Activated CD4-positive, alpha-beta T cell treated with anti-CD3 and anti-CD28 coated beads for 4 hours (primary cell): Measurements from ENCODE around the gene RNF113A.
"Not testable (repeated sequence)": the region's sequence is repeated elsewhere in the genome, so short reads cannot be mapped to it uniquely, and the experiment has no call there.

Source experiments
- DNase-seq, 2 donors: peaks; one replicate each; pipeline ENCODE4 v3.0.0-alpha.2; 2020

Gene RNF113A

DNA sequence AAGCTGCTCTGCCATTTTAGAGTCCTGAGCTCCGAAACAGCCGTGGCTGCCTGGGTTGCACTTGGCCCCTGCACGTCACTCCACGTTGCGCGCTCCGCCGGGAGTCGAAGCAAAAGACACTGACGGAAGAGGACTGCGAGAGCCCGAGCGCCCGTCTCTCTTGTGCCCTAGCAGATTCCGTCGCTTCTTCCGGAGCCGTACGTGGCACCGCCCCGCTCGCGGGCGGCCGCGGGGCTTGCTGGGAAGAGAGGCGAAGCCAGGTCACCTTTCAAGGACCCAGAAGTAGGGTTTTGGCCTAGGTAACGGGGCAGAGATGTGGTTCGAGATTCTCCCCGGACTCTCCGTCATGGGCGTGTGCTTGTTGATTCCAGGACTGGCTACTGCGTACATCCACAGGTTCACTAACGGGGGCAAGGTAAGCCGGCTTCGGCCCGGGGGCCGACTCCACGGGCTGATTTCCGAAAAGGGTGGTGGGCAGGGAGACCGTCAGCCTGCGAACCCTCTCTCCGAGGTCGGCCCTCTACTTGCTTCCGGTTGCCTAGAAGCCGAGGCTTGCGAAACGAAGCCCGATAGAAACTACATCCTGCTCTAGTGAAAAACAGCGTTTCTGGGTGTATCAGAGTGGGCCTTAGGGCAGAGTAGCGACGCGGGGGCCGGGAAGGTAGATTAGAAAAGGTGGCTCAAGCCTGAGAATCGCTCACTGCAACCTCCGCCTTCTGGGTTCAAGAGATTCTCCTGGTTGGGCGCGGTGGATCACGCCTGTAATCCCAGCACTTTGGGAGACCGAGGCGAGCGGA is at the start of gene RNF113A, which contains the start of gene NDUFA1:
Gene RNF113A, minus strand, starts transcription at position 135 of the 797 bp plus-strand sequence. Its CDS starts 120 bp downstream, at position 15.
Gene NDUFA1, plus strand, starts transcription at position 234 of the 797 bp plus-strand sequence. Its CDS starts 80 bp downstream, at position 314.
- peak; percentile 74 to 76 for DNase-seq

DNA sequence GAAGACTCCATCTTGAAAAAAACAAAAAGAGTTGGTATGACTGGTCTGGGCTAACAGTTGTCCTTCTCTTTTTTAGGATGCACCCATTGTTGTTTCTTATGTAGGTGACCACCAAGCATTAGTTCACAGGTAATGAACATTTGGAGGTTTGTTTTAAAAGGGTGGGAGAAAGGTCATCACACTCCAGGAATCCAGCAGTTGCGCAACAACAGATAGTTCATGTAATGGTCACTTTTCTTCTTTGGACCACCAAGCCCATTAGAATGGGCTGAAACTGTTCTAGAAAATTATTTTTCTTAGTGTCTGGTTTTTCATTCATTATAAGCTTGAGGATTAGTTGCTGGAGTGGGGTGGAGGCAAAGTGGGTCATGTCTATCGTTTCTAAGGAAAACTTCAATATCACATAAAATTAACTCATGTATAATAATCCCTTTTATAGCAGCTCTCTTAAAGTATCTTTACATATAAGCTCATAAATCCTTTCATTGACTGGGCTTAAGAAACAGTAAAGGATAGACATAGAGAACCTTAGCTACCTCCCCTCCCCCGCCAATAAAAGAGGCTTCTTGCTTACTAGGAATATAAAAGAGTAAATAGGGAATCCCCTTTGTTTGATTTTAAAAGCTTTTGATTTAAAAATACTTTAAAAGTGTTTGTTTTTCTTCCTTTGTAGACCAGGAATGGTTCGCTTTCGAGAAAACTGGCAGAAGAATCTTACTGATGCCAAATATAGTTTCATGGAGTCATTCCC is 48.5 kb upstream of the RNF113A start:
- no peak for DNase-seq

DNA sequence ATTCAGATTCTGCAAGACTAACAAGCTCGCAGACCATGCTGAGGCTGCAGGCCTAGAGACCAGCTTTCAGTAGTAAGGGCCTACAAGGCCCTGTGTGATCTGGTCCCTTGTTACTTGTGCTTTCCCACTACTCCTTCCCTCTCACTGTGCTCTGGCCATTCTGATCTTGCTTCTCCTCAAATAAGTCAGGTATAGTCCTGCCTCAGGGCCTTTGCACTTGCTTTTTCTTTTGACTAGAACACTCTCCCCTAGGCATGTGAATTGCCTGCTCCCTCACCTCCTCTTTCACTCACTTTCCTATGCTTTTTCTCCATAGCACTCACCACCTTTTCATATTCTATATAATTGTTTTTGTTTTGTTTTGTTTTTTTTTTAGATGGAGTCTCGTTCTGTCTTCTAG is 46.3 kb upstream of the RNF113A start:
- DNase-seq: no peak

DNA sequence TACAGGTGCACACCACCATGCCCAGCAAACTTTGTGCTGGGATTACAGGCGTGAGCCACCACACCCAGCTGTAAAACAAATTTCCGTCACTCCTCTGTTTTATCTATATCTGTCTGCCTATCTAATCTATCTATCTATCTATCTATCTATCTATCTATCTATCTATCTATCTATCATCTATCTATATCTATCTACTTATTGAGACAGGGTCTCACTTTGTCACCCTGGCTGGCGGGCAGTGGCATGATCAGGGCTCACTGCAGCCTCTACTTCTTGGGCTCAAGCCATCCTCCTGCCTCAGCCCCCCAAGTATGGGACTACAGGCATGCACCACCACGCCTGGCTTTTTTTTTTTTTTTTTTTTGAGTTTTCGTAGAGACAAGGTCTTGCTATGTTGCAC is 44.8 kb upstream of the RNF113A start:
- no peak for DNase-seq

DNA sequence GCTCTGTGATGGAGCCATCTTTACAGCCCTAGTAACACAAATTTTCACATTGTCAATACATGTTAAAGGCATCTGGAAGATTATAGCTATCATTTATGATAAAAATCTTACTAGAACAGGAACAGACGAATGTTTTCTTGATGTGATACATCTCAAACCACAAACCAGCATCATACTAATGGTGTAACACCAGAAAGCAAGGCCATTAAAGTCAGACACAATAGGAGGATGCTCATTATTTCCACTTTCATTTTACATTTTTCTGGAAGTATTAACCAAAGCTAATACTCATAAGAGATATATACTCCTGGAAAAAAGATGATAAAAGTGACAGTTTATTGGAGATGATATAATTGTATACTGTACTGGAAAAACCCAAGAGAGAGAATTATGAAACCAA is 29.4 kb upstream of the RNF113A start:
- DNase-seq: no peak

DNA sequence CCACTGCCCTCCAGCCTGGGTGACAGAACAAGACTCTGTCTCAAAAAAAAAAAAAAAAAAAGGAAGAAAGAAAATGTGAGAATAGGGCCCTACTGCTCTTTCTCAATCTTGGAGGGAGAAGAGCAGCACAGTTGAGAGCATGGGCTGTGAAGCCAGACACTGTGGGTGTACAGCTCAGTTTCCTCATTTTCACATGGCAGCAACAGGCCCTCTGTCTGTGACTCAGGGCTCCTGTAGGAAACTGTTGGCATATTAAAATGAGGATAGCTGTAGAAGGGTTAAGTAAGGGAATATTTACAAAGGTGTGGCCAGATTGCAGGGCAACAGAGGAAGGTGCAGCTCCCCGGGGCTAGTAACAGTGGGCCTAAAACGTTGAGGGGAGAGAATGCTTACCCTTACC is 27.6 kb upstream of the RNF113A start:
- DNase-seq: no peak

DNA sequence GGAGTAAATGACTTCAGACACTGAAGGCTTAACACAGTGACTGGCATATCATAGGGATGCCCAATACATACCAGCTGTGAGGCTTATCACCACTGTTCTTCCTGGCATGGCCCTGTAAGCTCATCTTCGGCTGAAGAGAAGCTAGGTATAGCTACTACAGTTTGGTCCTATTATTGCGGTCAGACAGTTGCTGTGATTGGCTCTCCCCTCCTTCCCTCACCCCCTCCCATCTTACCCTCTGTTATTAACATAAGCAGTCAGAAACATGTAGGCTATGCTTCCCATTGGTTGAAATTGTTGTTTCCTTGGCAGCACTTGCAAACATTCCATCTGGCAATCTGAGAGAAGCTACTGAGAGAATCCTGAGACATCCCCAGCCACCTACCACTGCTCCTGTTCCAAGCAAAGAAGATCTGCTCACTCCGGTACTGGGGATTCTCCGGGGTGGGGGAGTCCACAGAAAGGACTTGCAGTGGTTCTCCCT is 24.4 kb upstream of the RNF113A start, which contains the start of gene AKAP14:
Gene AKAP14, plus strand, starts transcription at position 51 of the 484 bp plus-strand sequence. CDS start 7,331 bp downstream, outside the sequence.
- no peak for DNase-seq

DNA sequence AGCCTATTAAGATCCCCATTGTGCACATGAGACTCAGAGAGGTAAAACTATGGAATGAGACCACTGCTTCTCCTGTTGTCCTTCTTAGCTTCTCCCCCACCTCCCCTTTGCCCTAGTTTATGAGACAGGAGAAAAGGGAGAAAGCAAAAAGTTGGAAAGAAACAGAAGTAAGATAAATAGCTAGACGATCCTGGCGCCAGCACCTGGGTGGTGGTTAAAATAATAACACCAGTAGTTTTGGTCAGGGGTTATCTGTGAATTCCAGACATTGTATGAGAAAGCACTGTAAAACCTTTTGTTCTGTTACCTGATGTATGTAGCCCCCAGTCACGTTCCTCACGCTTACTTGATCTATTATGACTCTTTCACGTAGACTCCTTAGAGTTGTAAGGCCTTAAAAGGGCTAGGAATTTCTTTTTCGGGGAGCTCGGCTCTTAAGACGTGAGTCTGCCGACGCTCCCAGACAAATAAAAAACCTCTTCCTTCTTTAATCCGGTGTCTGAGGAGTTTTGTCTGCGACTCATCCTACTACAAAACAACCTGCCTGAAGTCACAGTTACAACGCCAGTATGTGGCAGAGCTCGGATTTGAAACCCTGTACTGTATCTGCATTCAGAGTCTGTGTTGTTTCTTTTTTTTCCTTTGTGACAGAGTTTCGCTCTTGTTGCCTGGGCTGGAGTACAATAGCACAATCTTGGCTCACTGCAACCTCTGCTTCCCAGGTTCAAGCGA is 20.6 kb upstream of the RNF113A start:
- DNase-seq: not testable (repeated sequence)

DNA sequence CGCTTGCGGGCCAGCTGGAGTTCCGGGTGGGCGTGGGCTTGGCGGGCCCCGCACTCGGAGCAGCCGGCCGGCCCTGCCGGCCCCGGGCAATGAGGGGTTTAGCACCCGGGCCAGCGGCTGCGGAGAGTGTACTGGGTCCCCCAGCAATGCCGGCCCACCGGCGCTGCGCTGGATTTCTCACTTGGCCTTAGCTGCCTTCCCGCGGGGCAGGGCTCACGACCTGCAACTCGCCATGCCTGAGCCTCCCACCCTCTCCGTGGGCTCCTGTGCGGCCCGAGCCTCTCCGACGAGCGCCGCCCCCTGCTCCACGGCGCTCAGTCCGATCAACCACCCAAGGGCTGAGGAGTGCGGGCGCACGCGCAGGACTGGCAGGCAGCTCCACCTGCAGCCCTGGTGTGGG is 19.1 kb upstream of the RNF113A start:
- DNase-seq: not testable (repeated sequence)

DNA sequence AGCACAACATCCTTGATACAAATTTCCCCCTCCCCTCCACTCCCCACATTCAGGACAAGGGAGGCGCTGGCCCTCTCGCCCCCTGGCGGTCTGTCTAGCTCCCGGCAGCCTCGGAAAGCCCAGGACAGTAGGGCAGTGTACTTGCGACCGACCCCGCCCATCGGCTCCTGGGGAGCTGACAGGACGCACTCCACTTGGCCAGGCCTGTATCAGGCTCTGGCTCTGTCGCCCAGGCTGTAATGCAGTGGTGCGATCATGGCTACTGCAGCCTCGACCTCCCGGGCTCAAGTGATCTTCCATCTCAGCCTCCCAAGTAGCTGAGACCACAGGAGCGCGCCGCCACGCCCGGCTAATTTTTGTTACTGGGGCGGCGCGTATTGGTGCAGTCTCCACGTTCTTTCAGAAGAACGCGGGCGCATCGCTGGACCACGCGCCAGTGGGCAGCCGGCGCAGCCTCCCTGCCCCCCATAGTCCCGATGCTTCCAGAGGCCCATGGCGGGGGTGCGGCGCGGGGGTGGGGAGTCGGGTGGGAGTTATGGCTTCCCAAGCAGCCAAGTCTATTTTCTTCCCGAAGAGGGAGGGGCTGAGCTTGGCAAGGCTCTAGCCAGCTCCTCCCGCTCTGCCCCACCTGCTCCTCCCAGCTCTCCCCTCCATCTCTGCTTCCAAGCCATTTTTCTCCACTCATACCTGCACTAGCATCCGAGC is 16.3 kb upstream of the RNF113A start:
- DNase-seq: peak; percentile 38 to 56

DNA sequence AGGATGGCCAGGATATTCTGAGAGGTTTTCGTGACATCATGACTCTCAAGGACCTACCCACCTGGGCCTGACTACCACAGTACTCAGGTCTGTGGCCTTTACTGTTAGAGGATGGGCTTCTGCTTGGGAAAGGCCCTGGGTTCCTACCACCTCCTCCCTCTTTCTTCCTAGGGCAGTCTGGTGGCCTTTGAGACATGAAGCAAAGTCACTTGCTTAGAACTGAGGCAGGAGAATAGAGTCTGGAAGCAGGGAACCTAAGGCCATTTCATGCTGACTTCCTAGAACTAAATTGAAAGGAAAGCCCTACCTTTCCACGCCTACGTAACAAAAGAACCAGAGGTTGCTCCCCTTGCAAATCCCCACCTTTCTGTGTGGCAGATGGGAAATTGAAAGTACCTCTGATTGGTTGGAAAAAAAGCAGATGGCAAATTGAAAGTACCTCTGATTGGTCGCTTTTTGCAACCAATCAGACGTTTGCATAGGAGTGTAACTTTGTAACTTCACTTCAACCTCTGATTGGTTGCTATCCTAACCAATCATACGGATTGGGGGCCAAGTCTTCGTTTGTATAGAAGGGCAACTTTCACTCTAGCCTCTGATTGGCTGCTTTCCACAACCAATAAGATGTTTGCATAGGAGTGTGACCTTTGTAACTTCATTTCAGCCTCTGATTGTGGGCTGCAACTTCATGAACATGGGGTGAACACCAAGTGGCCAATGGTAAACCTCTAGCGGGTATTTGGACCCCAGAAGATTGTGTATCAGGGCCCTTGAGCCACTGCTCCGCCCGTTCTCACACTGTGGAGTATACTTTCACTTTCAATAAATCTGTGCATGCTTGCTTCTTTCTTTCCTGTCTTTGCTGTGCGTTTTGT is 14.3 kb upstream of the RNF113A start:
- DNase-seq: no peak

DNA sequence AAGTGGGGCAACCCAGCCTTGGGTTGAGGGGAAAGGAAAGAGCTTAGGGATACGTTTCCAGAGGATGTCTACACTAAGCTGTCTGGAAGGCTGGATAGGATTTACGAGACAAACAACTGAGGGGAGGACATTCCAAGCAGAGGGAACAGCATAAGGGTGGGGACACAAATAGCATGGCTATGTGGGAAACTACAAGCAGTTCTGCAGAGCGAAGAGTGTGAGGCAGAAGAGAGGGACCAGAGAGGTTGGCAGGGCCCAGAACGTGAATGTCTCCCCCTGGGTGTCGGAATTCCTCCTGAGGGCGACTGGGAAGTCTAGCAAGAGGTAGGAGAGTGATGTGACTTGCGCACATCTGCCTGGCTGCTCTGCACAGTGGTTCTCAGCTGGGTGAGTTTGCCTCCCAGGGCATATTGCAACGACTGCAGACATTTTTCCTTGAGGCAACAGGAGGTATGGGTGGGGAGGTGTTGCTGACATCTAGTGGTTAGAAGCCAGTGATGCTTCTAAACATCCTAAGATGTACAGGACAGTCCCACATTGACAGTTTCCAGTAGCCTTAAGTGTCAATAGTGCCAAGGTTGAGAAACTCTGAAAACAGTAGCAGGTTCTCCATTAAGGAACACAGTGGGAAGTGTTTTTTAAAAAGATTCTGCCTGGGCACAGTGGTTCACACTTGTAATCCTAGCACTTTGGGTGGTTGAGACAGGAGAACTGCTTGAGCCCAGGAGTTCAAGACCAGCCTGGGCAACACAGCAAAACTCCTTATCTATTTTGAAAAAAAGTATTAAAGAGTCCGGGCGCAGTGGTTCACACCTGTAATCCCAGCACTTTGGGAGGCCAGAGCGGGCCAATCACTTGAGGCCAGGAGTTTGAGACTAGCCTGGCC is 9.3 kb upstream of the RNF113A start:
- DNase-seq: peak; percentile 6 to 17

DNA sequence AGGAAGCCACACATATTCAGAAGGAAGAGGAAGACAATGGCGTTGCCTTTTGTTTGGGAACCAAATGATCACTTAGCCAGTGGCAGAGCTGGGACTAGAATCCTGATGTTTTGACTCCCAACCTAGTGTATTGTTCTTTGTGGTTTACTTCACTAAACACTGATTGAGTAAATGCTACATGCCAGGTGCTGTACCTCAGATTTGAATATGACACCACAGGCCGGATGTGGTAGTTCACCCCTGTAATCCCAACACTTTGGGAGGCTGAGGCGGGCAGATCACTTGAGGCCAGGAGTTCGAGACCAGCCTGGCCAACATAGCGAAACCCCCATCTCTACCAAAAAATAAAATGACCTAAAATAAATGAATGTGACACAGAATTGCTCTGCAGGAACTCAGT is 8.5 kb upstream of the RNF113A start:
- no peak for DNase-seq

DNA sequence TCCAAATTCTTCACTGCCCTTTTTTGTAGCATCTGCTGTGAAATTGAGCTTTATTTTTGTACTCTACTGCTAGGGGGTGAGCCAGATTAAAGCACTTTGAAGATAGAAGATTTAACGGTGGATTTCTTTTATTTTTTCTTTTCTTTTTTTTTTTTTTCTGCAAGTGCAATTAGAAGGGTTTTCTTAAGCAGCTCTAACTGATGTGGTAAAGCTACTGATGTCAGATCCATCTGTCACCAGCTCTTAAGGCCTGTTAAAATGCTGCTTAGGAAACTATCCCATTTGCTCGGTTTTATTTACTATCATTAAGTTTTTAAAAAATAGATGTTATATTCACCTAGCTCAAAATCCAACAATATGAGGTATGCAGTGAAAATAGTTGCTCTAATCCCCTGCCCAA is 7.2 kb upstream of the RNF113A start:
- no peak for DNase-seq

DNA sequence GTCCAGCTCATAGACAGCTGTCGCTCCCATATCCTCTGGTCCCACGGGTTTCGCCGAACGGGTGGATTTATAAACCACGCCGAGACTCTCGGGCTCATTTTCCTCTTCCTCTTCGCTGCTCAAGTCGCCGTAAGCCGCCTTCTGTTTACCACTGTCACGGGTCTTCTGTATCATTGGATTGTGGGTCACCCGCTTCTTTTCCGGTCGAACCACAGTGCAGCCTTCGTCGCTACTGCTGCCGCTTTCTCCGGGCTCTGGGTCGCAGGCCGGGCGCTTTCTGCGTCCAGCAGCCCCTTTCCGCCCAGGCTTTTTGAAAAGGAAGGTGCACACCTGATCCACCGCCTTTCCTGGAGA is 311 bp downstream of the RNF113A start:
- DNase-seq: peak in 1 of 2 donors; percentile 5

DNA sequence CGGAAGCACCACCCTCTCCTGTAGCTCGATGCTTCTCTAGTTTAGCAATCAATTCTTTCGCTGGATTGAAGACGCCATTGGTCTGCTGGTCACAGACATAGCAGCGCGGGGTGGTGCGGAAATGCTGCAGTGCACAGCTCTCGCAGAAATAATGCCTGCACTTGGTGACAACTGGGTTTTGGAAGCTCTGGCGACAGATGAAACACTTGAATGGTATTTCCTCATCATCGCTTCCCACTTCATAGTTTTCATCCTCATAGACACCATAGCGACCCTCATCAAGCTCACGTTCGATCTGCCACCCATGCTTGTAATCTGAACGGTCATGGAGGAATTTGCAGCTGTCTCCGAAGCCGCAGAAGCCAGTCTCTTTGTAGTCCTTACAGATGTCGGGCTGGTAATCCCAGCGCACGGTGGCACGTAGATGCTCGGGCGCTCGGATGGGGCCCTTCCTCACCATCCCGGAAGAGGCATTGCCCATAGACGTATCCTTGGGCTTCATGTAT is 854 bp downstream of the RNF113A start:
- peak; percentile 12 to 16 for DNase-seq

DNA sequence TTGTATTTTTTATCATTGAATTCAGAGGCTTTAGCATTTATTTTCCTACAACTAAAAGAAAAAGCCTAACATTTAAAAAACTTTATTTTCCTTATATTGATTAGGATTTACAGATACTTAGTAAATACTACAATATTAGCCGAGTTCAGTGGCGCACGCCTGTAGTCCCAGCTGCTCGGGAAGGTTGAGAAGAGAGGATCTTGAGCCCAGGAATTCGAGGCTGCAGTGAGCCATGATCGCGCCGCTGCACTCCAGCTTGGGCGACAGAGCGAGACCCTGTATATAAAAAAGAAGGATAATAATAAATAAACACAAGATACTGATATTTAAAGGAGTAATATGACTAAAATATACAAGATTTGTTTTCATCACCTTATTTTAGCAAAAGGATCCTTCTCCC is 18.1 kb downstream of the RNF113A start:
- no peak for DNase-seq

DNA sequence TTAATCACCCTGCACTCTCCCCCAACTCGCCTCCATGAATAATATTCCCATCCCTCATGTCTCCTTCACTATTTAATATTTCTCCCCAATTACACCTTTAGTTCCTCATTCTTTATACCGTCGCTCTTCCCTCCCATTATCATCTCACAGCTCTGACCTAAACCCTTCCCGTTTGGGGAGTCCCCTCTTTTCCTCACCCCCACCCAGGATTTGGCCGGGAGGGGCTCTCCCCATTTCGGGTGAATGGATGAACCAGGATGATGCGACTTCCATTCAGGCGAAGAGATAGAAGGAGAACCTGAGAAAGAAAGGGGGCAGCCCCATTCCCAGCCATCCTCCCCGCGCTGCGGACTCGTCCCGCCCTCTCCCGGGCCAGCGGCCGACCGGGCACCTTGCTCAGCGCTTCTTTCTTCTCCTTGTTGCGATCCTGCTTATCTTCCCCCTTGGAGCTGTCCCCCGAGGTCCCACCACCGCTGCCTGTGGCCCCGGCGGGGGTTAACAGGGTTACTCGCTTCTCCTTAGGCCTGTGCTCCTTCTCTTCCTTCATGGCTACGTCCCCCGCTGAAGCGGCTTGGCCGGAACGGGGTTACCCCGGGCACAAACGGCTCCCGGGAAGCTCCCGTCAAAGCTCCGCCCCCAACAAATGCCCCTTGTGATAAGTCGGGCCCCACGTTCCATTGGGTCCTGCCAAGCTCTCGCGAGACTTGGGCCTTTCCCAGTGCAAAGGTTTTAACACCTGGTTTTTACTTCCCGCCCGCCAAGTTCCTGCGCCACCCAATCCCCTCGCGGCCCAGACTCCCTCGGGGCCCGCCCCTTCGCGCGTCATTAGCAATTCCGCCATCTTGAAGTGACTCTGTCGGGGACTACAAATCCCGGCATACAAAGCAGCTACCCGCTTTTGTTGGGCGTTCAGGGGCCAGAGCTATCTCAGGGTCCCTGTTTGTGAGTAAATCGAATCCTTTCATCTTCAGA is 18.9 kb downstream of the RNF113A start, which contains the start of gene UPF3B:
Gene UPF3B, minus strand, starts transcription at position 582 of the 972 bp plus-strand sequence. Its CDS starts 35 bp downstream, at position 547.
- DNase-seq: peak; percentile 92 to 95

DNA sequence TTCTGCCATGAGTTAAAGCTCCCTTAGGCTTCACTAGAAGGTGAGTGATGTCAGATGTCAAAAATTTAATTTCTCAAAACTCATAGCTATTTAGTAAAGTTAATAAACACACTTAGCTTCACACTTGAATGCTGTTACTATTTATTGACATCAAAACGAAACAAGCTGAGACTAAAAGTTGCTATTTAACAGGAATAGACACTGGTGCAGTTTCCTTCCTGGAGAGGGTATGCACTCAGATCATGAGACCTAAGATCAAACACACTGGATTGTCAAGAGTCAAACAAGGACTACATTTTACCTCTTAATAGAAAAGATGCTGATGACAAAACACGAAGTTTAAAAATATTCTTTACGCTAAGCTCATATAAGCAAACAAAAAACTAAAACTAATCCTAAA is 37.6 kb downstream of the RNF113A start:
- no peak for DNase-seq
